C4-2B (cell line): ENCODE results near the gene VPS54.

Source experiments
- ZFX ChIP-seq: fragments of 450-650 bp; IDR thresholded peaks from 2 replicates; pipeline ENCODE4 v1.6.1; 2017
- TF ChIP-seq, protein P1 (sequence below): fragments of 450-650 bp; conservative IDR thresholded peaks from 2 replicates; pipeline ENCODE4 v1.5.1; 2017; ENCODE audit warnings: mild to moderate bottlenecking

- TF ChIP-seq, protein P1, sequence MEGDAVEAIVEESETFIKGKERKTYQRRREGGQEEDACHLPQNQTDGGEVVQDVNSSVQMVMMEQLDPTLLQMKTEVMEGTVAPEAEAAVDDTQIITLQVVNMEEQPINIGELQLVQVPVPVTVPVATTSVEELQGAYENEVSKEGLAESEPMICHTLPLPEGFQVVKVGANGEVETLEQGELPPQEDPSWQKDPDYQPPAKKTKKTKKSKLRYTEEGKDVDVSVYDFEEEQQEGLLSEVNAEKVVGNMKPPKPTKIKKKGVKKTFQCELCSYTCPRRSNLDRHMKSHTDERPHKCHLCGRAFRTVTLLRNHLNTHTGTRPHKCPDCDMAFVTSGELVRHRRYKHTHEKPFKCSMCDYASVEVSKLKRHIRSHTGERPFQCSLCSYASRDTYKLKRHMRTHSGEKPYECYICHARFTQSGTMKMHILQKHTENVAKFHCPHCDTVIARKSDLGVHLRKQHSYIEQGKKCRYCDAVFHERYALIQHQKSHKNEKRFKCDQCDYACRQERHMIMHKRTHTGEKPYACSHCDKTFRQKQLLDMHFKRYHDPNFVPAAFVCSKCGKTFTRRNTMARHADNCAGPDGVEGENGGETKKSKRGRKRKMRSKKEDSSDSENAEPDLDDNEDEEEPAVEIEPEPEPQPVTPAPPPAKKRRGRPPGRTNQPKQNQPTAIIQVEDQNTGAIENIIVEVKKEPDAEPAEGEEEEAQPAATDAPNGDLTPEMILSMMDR, result no peak
- TF ChIP-seq ZFX, result no peak
Observed at GRCh38 chr2:64063924-64064331, 44.7 kb upstream of the VPS54 start.
